Activated CD4-positive, alpha-beta T cell treated with anti-CD3 and anti-CD28 coated beads, Interleukin-2, amount 50 U/mL, for 48 hours (primary cell): ENCODE results near the gene SCAF4.
"Not testable (repeated sequence)": the region's sequence is repeated elsewhere in the genome, so short reads cannot be mapped to it uniquely, and the experiment has no call there.

Experiments used
- DNase-seq, 2 experiments: peaks; one replicate each; pipeline ENCODE4 v3.0.0-alpha.2; 2020

The SCAF4 gene

DNA sequence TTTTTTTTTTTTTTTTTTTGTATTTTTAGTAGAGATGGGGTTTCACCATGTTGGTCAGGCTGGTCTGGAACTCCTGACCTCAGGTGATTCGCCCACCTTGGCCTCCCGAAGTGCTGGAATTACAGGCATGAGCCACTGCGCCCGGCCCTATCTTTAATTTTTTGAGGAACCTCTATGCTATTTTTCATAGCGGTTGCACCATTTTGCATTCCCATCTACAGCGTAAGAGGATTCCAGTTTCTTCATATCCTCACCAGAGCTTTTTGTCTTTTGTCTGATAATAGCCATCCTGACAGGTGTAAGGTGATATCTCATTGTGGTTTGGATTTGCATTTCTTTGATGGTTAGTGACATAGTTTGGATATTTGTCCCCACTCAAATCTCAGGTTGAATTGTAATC, 100.0 kb downstream of the SCAF4 start:
- not testable (repeated sequence) for DNase-seq

DNA sequence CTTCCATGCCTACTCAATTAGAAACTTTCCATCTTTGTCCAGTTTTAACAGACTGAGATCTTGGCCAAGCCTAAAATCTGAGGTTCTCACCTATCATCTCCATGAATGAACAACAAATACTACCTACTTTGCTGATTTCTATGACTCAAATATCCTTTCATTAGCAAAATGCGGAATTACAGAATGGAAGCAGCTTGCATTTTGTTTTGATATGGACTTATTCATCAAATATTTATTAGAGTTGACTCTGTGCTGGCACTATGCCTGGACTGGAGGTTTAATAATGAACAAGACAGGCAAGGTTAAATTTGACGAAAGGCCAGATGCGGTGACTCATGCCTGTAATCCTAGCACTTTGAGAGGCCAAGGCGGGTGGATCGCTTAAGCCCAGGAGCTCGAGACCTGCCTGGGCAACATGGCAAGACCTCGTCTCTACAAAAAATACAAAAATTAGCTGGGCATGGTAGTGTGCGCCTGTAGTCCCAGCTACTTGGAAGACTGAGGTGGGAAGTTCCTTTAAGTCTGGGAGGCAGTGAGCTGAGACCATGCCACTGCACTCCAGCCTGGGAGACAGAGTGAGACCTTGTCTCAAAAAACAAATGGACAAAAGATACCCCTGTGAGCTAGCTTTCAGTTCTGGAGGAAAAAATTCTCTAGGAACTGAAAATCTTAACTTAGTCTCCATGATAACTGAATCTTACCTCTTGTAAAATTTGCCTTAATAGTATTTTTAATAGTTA, 101.8 kb downstream of the SCAF4 start:
- DNase-seq: no peak

DNA sequence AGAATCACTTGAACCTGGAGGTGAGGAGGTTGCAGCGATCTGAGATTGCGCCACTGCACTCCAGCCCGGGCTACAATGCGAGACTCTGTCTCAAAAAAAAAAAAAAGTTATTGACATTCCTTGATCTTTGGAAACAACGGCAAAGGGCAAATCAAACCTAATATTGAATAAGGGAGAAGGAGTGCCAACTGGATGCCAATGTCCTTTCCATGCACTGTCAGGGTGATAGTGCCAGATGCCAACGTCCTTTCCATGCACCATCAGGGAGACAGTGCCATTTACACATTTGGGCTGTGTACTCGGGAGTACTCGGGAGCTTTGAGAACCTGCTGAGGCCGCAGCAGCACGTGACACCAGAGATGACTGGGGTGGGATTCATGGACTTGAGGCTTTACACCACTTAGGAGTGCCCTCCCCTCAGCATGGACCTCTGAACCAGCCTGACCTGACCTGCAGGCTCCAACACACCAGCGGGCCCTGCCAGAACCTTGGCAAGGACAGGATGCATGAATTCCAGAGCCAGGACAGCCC, 106.9 kb downstream of the SCAF4 start:
- no peak for DNase-seq

DNA sequence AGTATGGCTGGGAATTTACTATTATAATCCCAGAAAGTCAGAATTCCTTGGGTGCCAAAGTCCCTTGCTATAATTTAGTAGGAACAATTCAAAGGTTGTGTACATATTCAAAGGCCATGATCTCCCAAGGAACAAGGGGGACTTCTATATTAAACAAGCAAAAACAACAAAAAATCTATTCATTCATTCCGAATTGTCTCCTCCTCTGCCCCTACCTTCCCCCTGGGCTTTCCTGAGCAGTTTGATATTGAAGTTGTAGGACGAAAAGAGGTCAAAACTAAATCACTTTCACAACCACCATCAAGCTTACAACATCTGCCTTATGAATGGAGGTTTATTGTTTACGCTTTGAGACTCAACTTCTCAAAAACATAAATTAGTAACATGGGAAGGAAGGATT, 107.7 kb downstream of the SCAF4 start:
- DNase-seq: no peak

DNA sequence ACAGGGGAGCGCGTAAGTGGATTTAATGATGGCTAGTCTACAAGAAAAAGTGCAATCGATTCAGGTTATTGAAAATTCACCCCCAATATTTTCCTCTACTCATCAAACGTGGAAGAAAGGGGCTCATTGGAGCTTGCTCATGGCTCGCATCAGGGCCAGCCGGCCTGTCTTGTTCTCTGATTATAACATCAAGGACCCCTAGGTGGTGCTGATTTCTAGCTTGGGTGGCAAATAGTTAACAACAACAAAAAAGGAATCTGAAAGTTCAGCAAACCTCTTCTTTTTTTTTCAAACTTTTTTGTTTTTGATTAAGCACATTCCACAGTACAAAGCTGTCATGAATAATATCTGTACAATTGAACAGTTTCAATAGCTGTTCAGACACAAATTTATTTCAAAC, 108.3 kb downstream of the SCAF4 start:
- DNase-seq: no peak

DNA sequence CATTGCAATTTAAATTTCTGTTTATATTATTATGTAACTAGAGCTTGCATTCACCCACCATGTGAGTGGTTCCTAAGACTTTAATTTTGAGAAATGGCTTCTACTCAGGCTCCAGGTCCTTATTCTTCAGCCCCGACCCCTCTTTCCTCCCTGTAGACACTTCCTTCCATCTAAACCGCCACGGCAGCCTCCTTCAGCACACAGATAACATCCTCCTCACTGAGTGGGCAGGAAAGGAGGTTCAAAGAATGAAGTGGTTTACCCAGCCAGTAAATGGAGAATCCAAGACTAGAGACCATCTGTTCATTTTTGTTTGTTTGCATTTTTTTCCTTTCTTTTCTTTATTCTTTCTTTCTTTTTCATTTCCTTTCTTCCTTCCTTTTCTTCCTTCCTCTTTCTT, 109.5 kb downstream of the SCAF4 start:
- no peak for DNase-seq
